GM18861 (cell line): Measurements from ENCODE around the gene FCHO2.
"Not testable (repeated sequence)": the region's sequence is repeated elsewhere in the genome, so short reads cannot be mapped to it uniquely, and the experiment has no call there.

ENCODE experiments used
- ATAC-seq: cut with Tn5 transposase; IDR thresholded peaks from one replicate; pipeline ENCODE4 v1.9.1; 2021; ENCODE audit not compliant: unreplicated experiment

FCHO2 gene, protein sequence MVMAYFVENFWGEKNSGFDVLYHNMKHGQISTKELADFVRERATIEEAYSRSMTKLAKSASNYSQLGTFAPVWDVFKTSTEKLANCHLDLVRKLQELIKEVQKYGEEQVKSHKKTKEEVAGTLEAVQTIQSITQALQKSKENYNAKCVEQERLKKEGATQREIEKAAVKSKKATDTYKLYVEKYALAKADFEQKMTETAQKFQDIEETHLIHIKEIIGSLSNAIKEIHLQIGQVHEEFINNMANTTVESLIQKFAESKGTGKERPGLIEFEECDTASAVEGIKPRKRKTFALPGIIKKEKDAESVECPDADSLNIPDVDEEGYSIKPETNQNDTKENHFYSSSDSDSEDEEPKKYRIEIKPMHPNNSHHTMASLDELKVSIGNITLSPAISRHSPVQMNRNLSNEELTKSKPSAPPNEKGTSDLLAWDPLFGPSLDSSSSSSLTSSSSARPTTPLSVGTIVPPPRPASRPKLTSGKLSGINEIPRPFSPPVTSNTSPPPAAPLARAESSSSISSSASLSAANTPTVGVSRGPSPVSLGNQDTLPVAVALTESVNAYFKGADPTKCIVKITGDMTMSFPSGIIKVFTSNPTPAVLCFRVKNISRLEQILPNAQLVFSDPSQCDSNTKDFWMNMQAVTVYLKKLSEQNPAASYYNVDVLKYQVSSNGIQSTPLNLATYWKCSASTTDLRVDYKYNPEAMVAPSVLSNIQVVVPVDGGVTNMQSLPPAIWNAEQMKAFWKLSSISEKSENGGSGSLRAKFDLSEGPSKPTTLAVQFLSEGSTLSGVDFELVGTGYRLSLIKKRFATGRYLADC

GRCh38 chr5:72955768-72956323 lies at the start of gene FCHO2:
Gene FCHO2 (plus strand): TSS chr5:72956041. CDS start chr5:72956097, 56 bp downstream.
- peak; percentile 86 for ATAC-seq

DNA sequence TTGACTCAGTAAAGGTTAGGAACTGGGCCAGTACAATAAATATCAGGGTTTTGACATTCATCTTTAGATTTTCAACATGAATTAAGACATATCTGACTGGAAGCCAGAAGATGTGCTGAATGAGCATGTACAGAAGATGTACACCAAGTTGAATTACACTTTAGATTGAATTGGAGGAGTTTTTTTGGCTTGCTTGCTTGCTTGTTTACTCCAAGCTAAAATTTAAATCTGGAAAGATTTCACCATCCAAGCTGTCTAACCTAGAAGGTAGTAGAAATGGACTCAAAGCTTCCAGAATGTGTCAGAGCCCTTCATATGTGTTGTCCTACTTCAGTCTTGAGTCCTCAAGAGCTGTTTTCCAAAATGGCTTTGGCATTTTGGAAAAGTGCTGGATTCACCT lies 49.0 kb upstream of the FCHO2 start:
- no peak for ATAC-seq

DNA sequence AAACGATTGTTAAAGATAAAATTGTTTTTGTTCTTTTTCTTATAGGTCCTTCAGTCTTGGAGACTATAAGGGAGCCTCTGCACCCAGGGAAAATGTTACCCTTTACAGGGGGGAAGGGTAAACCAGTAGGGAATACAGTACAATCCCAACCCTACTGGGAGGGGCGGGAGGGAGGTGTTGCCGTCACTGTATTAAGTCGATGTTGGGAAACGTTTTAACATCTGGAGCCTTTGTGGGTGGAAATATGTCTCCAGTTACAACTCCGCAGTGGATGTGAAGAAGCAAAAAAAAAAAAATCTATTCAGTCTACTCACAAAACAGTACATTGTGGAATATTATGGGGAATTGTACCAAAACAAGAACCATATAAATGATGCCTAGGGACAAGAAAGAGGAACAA lies 47.2 kb upstream of the FCHO2 start:
- ATAC-seq = no peak

DNA sequence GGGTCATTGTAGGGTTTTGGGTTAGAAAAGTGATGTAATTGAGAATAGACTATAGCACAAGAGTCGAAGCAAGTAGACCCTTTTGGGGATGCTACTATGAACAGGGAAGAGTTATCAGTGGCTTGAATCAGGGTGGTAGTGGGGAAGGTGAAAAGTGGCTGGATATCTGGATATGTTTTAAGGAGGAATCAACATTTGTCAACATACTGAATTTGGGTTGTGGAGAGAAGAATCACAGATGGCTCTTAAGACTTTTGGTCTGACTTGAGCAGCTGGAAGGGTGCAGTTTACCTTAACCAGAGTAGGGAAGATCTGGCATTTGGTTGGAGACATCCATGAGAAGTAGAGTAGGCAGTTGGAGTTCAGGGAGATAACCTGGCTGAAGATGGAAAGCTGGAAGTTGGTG lies 38.5 kb upstream of the FCHO2 start:
- ATAC-seq = no peak

DNA sequence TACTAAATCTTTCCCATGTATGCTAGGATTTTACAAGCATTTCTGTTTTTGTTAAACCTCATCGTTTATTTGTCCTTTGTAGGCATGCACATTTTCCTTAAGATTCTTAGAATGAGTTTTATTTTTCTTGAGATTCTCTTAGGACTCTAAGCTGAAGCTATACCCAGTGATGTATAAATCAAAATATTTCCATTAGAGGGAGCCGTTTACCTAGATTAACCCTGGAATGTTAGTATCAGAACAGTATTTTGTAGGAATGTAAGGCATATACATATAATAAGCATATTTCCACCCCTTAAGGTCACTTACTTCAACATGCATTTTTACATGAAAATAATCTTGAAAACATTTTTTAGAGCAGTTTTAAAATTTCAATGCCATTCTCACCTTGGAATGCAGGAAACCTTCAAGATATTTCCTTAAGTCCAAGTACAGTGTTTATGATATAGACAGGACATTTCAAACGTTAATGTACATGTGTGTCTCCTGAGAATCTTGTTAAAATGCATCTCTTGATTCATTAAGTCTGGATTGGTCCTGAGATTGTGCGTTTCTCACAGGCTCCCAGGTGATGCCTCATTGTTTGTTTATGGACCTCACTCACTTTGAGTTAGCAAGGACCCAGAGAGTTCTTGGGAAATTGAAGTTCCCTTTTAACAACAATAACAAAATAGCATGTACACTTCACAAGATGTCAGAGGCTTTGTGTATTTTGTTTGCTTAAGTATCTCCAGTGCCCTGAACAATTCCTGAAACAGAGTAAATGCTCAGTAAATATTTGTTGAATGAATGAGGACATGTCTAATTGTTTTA lies 34.9 kb upstream of the FCHO2 start:
- ATAC-seq = no peak

GRCh38 chr5:72921886-72922285 lies 34.0 kb upstream of the FCHO2 start:
- ATAC-seq = no peak

GRCh38 chr5:72922422-72922821 lies 33.4 kb upstream of the FCHO2 start:
- ATAC-seq = no peak

DNA sequence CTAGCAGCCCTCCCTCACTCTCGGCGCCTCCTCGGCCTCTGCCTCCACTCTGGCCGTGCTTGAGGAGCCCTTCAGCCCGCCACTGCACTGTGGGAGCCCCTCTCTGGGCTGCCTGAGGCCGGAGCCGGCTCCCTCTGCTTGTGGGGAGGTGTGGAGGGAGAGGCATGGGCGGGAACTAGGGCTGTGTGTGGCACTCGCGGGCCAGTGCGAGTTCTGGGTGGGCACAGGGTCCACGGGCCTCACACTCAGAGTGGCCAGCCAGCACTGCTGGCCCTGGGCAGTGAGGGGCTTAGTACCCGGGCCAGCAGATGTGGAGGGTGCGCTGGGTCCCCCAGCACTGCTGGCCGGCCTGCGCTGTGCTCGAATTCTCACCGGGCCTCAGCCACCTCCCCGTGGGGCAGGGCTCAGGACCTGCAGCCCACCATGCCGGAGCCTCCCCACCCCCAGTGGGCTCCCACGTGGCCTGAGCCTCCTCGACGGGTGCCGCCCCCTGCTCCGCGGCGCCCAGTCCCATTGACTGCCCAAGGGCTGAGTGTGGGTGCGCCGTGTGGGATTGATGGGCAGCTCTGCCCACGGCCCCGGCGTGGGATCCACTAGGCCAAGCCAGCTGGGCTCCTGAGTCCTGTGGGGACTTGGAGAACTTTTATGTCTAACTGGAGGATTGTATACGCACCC lies 30.4 kb upstream of the FCHO2 start:
- no peak for ATAC-seq

GRCh38 chr5:72932686-72933085 lies 23.2 kb upstream of the FCHO2 start:
- ATAC-seq = not testable (repeated sequence)

DNA sequence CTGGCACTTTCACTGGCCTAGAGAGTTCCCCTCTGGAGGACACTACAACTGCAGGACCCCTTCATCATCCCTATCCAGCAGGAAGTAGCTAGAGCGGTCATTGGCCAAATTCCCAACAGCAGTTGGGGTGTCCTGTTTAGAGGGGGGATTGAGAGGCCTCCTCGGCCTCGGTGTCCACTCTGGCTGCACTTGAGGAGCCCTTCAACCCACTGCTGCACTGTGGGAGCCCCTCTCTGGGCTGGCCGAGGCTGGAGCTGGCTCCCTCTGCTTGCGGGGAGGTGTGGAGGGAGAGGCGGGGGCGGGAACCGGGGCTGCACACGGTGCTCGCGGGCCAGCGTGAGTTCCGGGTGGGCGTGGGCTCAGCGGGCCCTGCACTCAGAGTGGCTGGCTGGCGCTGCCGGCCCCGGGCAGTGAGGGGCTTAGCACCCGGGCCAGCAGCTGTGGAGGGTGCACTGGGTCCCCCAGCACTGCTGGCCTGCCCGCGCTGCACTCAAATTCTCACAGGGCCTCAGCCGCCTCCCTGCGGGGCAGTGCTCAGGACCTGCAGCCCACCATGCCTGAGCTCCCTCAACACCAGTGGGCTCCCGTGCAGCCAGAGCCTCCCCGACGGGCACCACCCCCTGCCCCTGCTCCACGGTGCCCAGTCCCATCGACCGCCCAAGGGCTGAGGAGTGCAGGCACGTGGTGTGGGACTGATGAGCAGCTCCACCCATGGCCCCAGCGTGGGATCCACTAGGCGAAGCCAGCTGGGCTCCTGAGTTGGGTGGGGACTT lies 20.7 kb upstream of the FCHO2 start:
- ATAC-seq = not testable (repeated sequence)

GRCh38 chr5:72936893-72937292 lies 18.9 kb upstream of the FCHO2 start:
- ATAC-seq = no peak

DNA sequence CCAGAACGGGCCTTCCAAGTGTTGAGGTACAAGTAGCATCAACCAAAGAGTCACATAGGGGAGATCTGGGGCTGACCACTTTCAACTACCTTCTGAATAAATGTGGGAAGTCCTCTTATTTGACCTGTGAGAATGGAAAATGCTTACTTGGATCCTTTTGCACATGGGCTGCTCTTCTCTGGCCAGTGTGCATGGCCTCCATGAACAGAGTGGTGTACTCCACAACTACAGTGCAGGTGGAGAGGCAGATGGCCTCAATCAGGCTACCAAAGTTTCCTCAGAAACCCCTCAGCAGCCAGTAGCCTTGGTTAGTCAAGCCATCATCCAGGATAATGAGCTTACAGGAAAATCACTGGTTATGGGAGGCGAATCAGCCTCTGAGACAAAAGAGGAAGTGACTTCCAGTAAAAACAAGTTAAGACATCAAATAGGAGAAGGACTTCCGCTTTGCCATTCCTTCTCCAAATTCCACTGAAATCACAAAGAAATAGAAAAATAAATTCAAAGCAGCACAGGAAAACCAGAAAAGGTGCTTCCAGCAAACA lies 18.3 kb upstream of the FCHO2 start:
- ATAC-seq = no peak

GRCh38 chr5:72938206-72938605 lies 17.6 kb upstream of the FCHO2 start:
- ATAC-seq = no peak

DNA sequence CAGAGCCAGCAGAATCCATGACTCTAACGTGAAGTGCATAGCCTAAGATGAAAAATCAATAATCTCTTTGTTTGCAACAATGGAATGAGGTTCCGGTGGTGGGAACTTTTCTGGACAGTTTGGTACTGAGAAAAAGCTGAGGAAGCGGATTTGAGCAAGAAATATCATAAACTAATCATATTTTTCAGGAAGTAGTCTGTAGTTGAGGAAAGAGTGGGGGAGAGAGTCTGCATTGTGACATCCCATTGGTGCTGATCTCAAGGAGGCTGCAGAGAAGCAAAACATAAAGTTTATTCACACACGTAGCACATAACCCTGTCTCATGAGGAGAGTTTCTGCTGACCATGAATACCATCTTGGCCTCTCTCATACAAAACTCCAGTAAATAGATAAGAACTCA lies 15.8 kb upstream of the FCHO2 start:
- ATAC-seq = no peak

GRCh38 chr5:72943307-72943706 lies 12.5 kb upstream of the FCHO2 start:
- no peak for ATAC-seq

DNA sequence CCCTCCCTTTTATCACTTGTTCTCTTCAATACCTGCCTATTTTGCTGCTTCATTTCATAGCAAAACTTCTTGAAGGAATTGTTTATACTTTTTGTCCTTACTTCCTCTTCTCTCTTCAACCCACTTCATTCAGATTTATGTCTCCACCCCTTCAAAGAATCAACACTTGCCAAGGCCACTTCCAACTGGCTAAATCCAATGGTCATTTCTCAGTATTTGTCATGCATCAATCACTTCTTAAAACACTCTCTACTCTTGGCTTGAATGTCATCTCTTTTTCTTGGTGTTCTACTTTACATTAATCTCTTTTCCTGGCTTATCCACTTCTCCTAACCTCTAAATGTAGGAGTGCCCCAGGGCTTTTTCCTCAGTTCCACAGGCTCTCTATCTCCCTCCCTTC lies 8.3 kb upstream of the FCHO2 start:
- ATAC-seq = no peak

DNA sequence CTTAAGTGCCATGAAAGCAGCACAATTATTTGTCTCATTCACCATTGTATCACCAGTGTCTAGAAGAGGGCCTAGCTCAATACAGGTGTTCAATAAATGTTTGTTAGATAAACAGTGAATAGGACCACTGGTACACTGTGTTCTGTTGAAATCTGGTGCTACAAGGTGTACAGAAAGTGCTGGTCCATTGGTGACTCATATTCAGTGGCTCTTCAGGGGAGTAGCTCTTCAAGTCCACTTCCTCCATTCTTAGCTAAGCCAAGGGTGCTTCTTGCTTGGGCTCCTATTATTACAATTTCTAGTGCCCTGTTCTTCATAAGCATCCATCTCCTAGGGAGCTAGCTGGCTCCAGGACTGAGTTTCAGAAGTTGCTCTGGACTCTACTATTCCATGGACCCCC lies 6.4 kb upstream of the FCHO2 start:
- no peak for ATAC-seq

DNA sequence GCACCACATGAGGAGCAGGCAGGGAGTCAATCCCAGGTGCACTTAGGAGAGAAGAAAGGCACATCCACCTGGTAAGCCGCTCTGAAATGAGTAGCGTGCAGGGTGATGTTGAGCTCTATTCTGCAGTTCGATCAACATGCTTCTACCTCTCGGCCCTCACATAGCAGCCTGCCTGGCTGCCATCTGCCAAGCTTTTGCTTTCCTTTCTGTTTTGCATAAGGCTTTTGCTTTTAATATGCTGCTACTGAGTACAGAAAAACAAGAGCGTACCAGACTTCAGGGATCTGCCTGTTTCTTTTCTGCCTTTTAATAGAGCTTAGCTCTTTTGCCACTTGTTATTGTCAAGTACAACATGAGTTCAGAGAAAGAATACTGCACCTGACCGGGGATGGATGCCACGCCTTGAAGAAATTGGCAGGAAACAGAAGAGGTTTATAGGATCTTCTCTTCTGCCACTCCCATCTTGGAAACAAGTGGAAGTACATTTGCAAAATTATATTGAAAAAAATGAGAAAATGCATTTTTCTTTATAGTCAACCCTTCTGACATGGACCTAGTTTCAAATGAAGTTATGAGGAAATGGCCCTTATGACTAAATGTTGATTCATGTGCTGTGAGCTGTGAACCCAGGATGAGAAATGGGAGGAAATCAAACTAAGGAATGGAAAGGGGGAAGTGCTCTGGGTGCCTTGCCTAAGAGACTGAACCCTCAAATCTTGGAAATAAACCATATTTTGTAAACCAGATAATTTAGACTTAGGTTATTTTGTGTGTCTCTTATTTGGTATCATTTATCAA lies 4.0 kb upstream of the FCHO2 start:
- no peak for ATAC-seq

GRCh38 chr5:72954389-72954788 lies 1.5 kb upstream of the FCHO2 start:
- no peak for ATAC-seq
